H1 (cell line): ENCODE measurements around the gene ZNF674. TPM values are rescaled to one million over a fixed set of nuclear protein-coding genes. Genes with fewer than 3 reads are reported as not detected.
"Not testable (repeated sequence)": the region's sequence is repeated elsewhere in the genome, so short reads cannot be mapped to it uniquely, and the experiment has no call there.

Experiments used
- CTCF ChIA-PET: fragments of 300-600 bp; sonication (Branson Sonifier 250); formaldehyde crosslinking; loops from one replicate; lab custom pipeline; 2021; ENCODE audit not compliant: partially characterized antibody; lab: Charles Lee
- POLR2A ChIA-PET: fragments of 300-600 bp; sonication (Branson Sonifier 250); formaldehyde crosslinking; loops from one replicate; lab custom pipeline; 2021; ENCODE audit warnings: inconsistent platforms; ENCODE audit not compliant: partially characterized antibody; lab: Charles Lee
- DNase-seq, 2 experiments: peaks; one replicate each; pipeline versions ENCODE4 v3.0.0 to v3.0.0-alpha.2; 2010 to 2022; ENCODE audit warnings: low spot score in 2 of 2, low read depth in 1 of 2, mixed read lengths in 1 of 2
- FAIRE-seq: peaks from 2 replicates; lab custom pipeline; 2011; peaks lifted over from hg19 to GRCh38; lab: Jason Lieb, UNC
- H2AFZ ChIP-seq: 2 replicates; pipeline ENCODE4 v1.8.1; 2012; ENCODE audit warnings: low read length, inconsistent platforms
- H2AK5ac ChIP-seq: 2 replicates; pipeline ENCODE4 v1.6.1; 2013; ENCODE audit warnings: low read depth, low read length
- H2BK120ac ChIP-seq: replicated peaks from 2 replicates; pipeline ENCODE3; 2013; ENCODE audit warnings: low read depth, low read length, inconsistent platforms
- H2BK12ac ChIP-seq: 2 replicates; pipeline ENCODE4 v1.6.1; 2013; ENCODE audit warnings: low read depth, low read length
- H2BK15ac ChIP-seq: 2 replicates; pipeline ENCODE4 v1.6.1; 2013; ENCODE audit warnings: low read length
- H2BK20ac ChIP-seq: 2 replicates; pipeline ENCODE4 v1.6.1; 2013; ENCODE audit warnings: low read length
- H2BK5ac ChIP-seq: 2 replicates; pipeline ENCODE4 v1.6.1; 2013; ENCODE audit warnings: low read depth, low read length
- H3K14ac ChIP-seq: 2 replicates; pipeline ENCODE4 v1.6.1; 2013; ENCODE audit warnings: inconsistent platforms; ENCODE audit not compliant: insufficient read length
- H3K18ac ChIP-seq: 2 replicates; pipeline ENCODE4 v1.6.1; 2013; ENCODE audit warnings: low read length; ENCODE audit errors: extremely low read depth
- H3K23ac ChIP-seq: 2 replicates; pipeline ENCODE4 v1.6.1; 2013; ENCODE audit warnings: inconsistent platforms; ENCODE audit not compliant: insufficient read length
- H3K23me2 ChIP-seq: 2 replicates; pipeline ENCODE4 v1.6.1; 2013; ENCODE audit warnings: low read depth, low read length
- H3K27ac ChIP-seq: 2 replicates; pipeline ENCODE4 v1.6.1; 2011; ENCODE audit warnings: low read depth, low read length, inconsistent platforms
- H3K27me3 ChIP-seq, 4 experiments: replicated peaks in 1 of 4; 1 replicate in 1 of 4; 2 replicates in 3 of 4; pipeline versions ENCODE4 v1.6.1 to v1.8.1; 2011 to 2013; ENCODE audit warnings: low read length in 3 of 4, mild to moderate bottlenecking in 3 of 4, inconsistent platforms in 2 of 4, mixed read lengths in 2 of 4, moderate library complexity in 1 of 4; ENCODE audit not compliant: control insufficient read depth in 3 of 4, insufficient read depth in 3 of 4; ENCODE audit errors: extremely low read depth in 1 of 4
- H3K36me3 ChIP-seq, 4 experiments: 2 replicates each; pipeline versions ENCODE4 v1.6.1 to v1.8.1; 2011 to 2013; ENCODE audit warnings: mild to moderate bottlenecking in 4 of 4, low read length in 3 of 4, moderate library complexity in 2 of 4, control low read depth in 1 of 4, inconsistent platforms in 1 of 4; ENCODE audit not compliant: insufficient read depth in 4 of 4, control insufficient read depth in 2 of 4
- H3K4ac ChIP-seq: replicated peaks from 2 replicates; pipeline ENCODE3; 2013; ENCODE audit warnings: low read length, low read depth, mixed read lengths, inconsistent platforms; ENCODE audit not compliant: insufficient read length
- H3K4me1 ChIP-seq, 4 experiments: replicated peaks in 1 of 4; 1 replicate in 1 of 4; 2 replicates in 3 of 4; pipeline versions ENCODE4 v1.6.1 to v1.8.1; 2011 to 2013; ENCODE audit warnings: low read length in 3 of 4, inconsistent platforms in 2 of 4, mixed read lengths in 1 of 4; ENCODE audit not compliant: insufficient read depth in 4 of 4, control insufficient read depth in 3 of 4
- H3K4me2 ChIP-seq, 2 experiments: 2 replicates each; pipeline versions ENCODE4 v1.6.1 to v1.8.1; 2011 to 2013; ENCODE audit warnings: low read depth in 2 of 2, low read length in 2 of 2, control low read depth in 1 of 2, inconsistent platforms in 1 of 2, mild to moderate bottlenecking in 1 of 2; ENCODE audit not compliant: insufficient read depth in 1 of 2
- H3K4me3 ChIP-seq, 4 experiments: fragments of 200-600, 300-600 bp in 1 of 4; sonication (generic), shearing (Covaris generic), sonication (Bioruptor Twin) in 1 of 4; 2 replicates each; pipeline versions ENCODE4 v1.5.1 to v1.8.1; 2011 to 2016; ENCODE audit warnings: low read length in 4 of 4, low read depth in 3 of 4, control low read depth in 2 of 4, inconsistent platforms in 2 of 4, mild to moderate bottlenecking in 2 of 4, mixed read lengths in 1 of 4, moderate library complexity in 1 of 4; ENCODE audit not compliant: insufficient read depth in 2 of 4; ENCODE audit errors: extremely low read depth in 1 of 4
- H3K56ac ChIP-seq: replicated peaks from 2 replicates; pipeline ENCODE3; 2013; ENCODE audit warnings: low read depth, mild to moderate bottlenecking, mixed read lengths, low read length, inconsistent platforms; ENCODE audit not compliant: insufficient read length
- H3K79me1 ChIP-seq: 2 replicates; pipeline ENCODE4 v1.6.1; 2013; ENCODE audit warnings: low read depth, low read length, control low read depth
- H3K79me2 ChIP-seq, 2 experiments: 2 replicates each; pipeline versions ENCODE4 v1.6.1 to v1.8.1; 2012 to 2013; ENCODE audit warnings: low read length in 2 of 2, mild to moderate bottlenecking in 2 of 2, inconsistent platforms in 1 of 2; ENCODE audit not compliant: insufficient read depth in 2 of 2, control insufficient read depth in 1 of 2
- H3K9ac ChIP-seq, 4 experiments: replicated peaks in 1 of 4; 1 replicate in 1 of 4; 2 replicates in 3 of 4; pipeline versions ENCODE4 v1.6.1 to v1.8.1; 2011 to 2013; ENCODE audit warnings: low read depth in 3 of 4, low read length in 3 of 4, control low read depth in 2 of 4, mild to moderate bottlenecking in 2 of 4, moderate library complexity in 2 of 4, inconsistent platforms in 1 of 4; ENCODE audit errors: extremely low read depth in 1 of 4
- H3K9me3 ChIP-seq, 2 experiments: 2 replicates each; pipeline versions ENCODE4 v1.6.1 to v1.8.1; 2012 to 2013; ENCODE audit warnings: mild to moderate bottlenecking in 2 of 2, moderate library complexity in 2 of 2, control low read depth in 1 of 2, inconsistent platforms in 1 of 2, low read depth in 1 of 2, low read length in 1 of 2, mixed read lengths in 1 of 2; ENCODE audit not compliant: insufficient read depth in 2 of 2
- H4K20me1 ChIP-seq, 2 experiments: replicated peaks in 1 of 2; 2 replicates each; pipeline versions ENCODE3 to v1.8.1; 2011 to 2013; ENCODE audit warnings: inconsistent platforms in 2 of 2, low read length in 2 of 2, mild to moderate bottlenecking in 1 of 2; ENCODE audit not compliant: insufficient read depth in 2 of 2, control insufficient read depth in 1 of 2
- H4K5ac ChIP-seq: 2 replicates; pipeline ENCODE4 v1.6.1; 2013; ENCODE audit warnings: low read length, low read depth, mixed read lengths, inconsistent platforms; ENCODE audit not compliant: insufficient read length
- H4K8ac ChIP-seq: 2 replicates; pipeline ENCODE4 v1.8.0; 2013; ENCODE audit warnings: mild to moderate bottlenecking, moderate library complexity, low read length, inconsistent platforms; ENCODE audit not compliant: insufficient read depth; ENCODE audit errors: extremely low read depth
- H4K91ac ChIP-seq: replicated peaks from 2 replicates; pipeline ENCODE3; 2013; ENCODE audit warnings: low read length, mixed read lengths, inconsistent platforms; ENCODE audit not compliant: insufficient read length
- ASH2L ChIP-seq: fragments of 200-600, 300-600 bp; sonication (generic); IDR thresholded peaks from one replicate; pipeline ENCODE4 v1.7.1; 2017; ENCODE audit warnings: low read length
- GTF2F1 ChIP-seq: IDR thresholded peaks from 2 replicates; pipeline ENCODE4 v1.6.1; 2012; ENCODE audit warnings: low read depth, low read length, improper control_type of control experiment, borderline replicate concordance
- HDAC6 ChIP-seq: IDR thresholded peaks from one replicate; pipeline ENCODE4 v1.7.1; 2012; ENCODE audit warnings: low read depth, mild to moderate bottlenecking, inconsistent platforms, low read length, moderate library complexity
- JUN ChIP-seq: IDR thresholded peaks from 2 replicates; pipeline ENCODE4 v1.6.1; 2011; ENCODE audit warnings: low read depth, mild to moderate bottlenecking, improper control_type of control experiment, low read length
- RFX5 ChIP-seq: IDR thresholded peaks from 2 replicates; pipeline ENCODE4 v1.6.1; 2011; ENCODE audit warnings: low read depth, low read length, improper control_type of control experiment, borderline replicate concordance
- TBP ChIP-seq: IDR thresholded peaks from 2 replicates; pipeline ENCODE4 v1.6.1; 2011; ENCODE audit warnings: low read depth, low read length, improper control_type of control experiment
- TCF12 ChIP-seq: IDR thresholded peaks from 2 replicates; pipeline ENCODE4 v1.6.1; 2011; ENCODE audit warnings: low read depth, mild to moderate bottlenecking, low read length
- WGBS, 2 experiments: shearing (Covaris generic) in 1 of 2; methylation state at CpG; one replicate each; pipeline versions ENCODE4 v1.1.6 to v1.1.7; 2013 to 2015; ENCODE audit warnings: low lambda C conversion rate in 2 of 2, mixed read lengths in 2 of 2, inconsistent platforms in 1 of 2, low coverage in 1 of 2, missing lambda C conversion rate in 1 of 2; ENCODE audit not compliant: insufficient replicate concordance in 2 of 2, insufficient coverage in 1 of 2, insufficient read length in 1 of 2; ENCODE audit errors: extremely low coverage in 1 of 2, missing lambda C conversion rate in 1 of 2; 5-methylcytosine and 5-hydroxymethylcytosine counted together
- polyA plus RNA-seq, 7 experiments: library from polyadenylated mRNA; depleted of rRNA in 3 of 7; stranded (reverse) in 5 of 7; unstranded in 2 of 7; fragments of >200 nt in 5 of 7; fragments of 200-250 nt in 2 of 7; gene quantifications; 1 replicate in 5 of 7; 2 replicates in 1 of 7; 4 replicates in 1 of 7; pipeline versions ENCODE4 v1.2.1 to v1.2.3, GENCODE V29; 2011 to 2013; ENCODE audit warnings: missing spikeins in 2 of 7, mixed read lengths in 2 of 7
- total RNA-seq: library from RNA; stranded (reverse); fragmentation: NEBNext Ultra II Directional; extraction: Animal tissue kit (Norgen Biotek cat#: 25700); gene quantifications from 2 replicates; pipeline ENCODE4 v1.2.1, GENCODE V29; 2021

The ZNF674 gene
- total and polyA plus RNA-seq, 2 of the 8 experiments (the other 6 are each of a cell fraction or from before 2014, with no cell fraction given): 2.0 to 7.4 TPM

DNA sequence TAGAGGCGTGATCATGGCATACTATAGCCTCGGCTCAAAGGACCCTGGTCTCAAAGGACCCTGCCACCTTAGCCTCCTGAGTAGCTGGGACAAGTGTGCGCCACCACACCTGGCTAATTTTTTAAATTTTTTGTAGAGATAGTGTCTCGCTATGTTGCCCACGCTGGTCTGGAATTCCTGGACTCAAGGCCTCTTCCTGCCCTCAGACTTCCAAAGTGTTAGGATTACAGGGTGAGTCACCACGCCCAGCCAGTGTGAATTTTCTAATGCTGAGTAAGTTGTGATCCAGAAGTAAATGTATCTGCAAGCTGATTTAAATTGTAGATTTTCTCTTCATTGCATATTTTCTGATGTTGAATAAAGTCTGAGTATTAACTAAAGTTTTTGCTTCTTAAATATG lies 2.6 kb upstream of the ZNF674 start (continued):
- TF ChIP-seq TCF12: no peak
- no peak for TF ChIP-seq RFX5
- no peak for TF ChIP-seq HDAC6
- TF ChIP-seq TBP: no peak
- no peak for TF ChIP-seq JUN
- TF ChIP-seq ASH2L: no peak
- no peak for TF ChIP-seq GTF2F1

DNA sequence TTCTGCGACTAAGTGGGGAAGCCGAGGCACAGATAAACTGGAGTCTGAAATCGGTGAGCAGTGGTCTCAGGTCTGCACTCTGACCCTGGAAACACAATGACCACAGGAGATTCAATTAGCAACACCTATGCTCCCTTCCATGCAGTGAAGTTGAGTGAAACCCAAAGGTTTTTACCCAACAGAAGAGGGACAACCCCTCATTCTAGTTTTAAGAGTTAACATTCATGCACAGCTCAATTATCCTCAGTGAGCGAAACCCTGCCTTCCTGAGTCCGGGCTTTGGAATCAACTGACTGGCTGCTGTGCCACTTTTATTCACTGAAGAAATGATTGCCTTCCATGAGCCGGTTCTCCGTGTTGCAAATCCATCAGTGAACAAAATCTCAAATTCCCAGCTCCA lies 694 bp downstream of the ZNF674 start:
- 77% methylated on average over 7 of the region's 7 CpGs; no CpG with 5 or more reads in 1 of the 2 experiments for WGBS, 2 experiments

More for the DNA sequence above, 694 bp downstream of the ZNF674 start:
- not testable (repeated sequence) for DNase-seq, H2AK5ac ChIP-seq, H3K56ac ChIP-seq, H4K5ac ChIP-seq, H2BK20ac ChIP-seq, H3K9me3 ChIP-seq, H3K23me2 ChIP-seq, H3K23ac ChIP-seq, H3K27me3 ChIP-seq, H4K8ac ChIP-seq, H3K14ac ChIP-seq, H3K79me1 ChIP-seq, H2AFZ ChIP-seq, H2BK5ac ChIP-seq, H3K4me1 ChIP-seq, H3K27ac ChIP-seq, FAIRE-seq, H3K4ac ChIP-seq, H3K18ac ChIP-seq, H2BK15ac ChIP-seq, H2BK12ac ChIP-seq, H4K20me1 ChIP-seq, H4K91ac ChIP-seq, H2BK120ac ChIP-seq
- ChIA-PET CTCF (interaction anchor here (1.0 kb wide), 1 partner anchor 87 kb away, joined by 3 read pairs; no protein-coding TSS in a partner anchor), POLR2A (interaction anchor here (1.4 to 1.6 kb wide), 2 partner anchors 10 to 57 kb away, joined by 3 read pairs; no protein-coding TSS in a partner anchor)
- peak overlapping the region; percentile 80 to 86 for H3K4me2 ChIP-seq
- H3K9ac ChIP-seq: peak overlapping the region in 1 of 4 experiments; percentile 88; a peak in 3 of 7 replicates
- peaks cover 0 to 26% (median 3%) of the 10 kb centered on the region in 4 experiments; a peak in 3 of 8 replicates for H3K36me3 ChIP-seq
- H3K79me2 ChIP-seq: peaks cover 11 to 32% of the 10 kb centered on the region in 2 experiments; a peak in 3 of 4 replicates
- peak overlapping the region; percentile 65 to 92 (median 88) for H3K4me3 ChIP-seq
